Neural progenitor cell (in vitro differentiated cells): ENCODE data around the gene KDM6A. TPM values are rescaled to one million over a fixed set of nuclear protein-coding genes. Genes with fewer than 3 reads are reported as not detected.

Experiments
- DNase-seq: peaks from one replicate; pipeline ENCODE4 v3.0.0-alpha.2; 2016; ENCODE audit warnings: low spot score
- H2AFZ ChIP-seq: fragments of 200-600 bp; sonication (generic); replicated peaks from 2 replicates; pipeline ENCODE4 v1.6.1; 2016; ENCODE audit warnings: antibody characterized with exemption
- H3F3A ChIP-seq: fragments of 200-600 bp; sonication (generic); 2 replicates; pipeline ENCODE4 v1.6.1; 2016; ENCODE audit warnings: antibody characterized with exemption, low read depth
- H3K27ac ChIP-seq: fragments of 200-600 bp; sonication (generic); 2 replicates; pipeline ENCODE4 v1.5.1; 2016; ENCODE audit warnings: mild to moderate bottlenecking
- H3K27me3 ChIP-seq: fragments of 200-600 bp; sonication (generic); 2 replicates; pipeline ENCODE4 v1.6.1; 2016; ENCODE audit warnings: mild to moderate bottlenecking, moderate library complexity
- H3K36me3 ChIP-seq: fragments of 200-600 bp; sonication (generic); 2 replicates; pipeline ENCODE4 v1.5.1; 2016
- H3K4me1 ChIP-seq: fragments of 200-600 bp; sonication (generic); 2 replicates; pipeline ENCODE4 v1.6.1; 2016; ENCODE audit warnings: mixed run types
- H3K4me2 ChIP-seq: fragments of 200-600 bp; sonication (generic); 2 replicates; pipeline ENCODE4 v1.6.1; 2016
- H3K4me3 ChIP-seq: fragments of 200-600 bp; sonication (generic); 2 replicates; pipeline ENCODE4 v1.5.1; 2016
- H3K79me2 ChIP-seq: fragments of 200-600 bp; sonication (generic); 2 replicates; pipeline ENCODE4 v1.6.1; 2016; ENCODE audit warnings: low read depth
- H3K9ac ChIP-seq: fragments of 200-600 bp; sonication (generic); 2 replicates; pipeline ENCODE4 v1.6.1; 2016
- H3K9me3 ChIP-seq: fragments of 200-600 bp; sonication (generic); 2 replicates; pipeline ENCODE4 v1.5.1; 2016; ENCODE audit warnings: low read depth
- H4K20me1 ChIP-seq: fragments of 200-600 bp; sonication (generic); 2 replicates; pipeline ENCODE4 v1.6.1; 2016; ENCODE audit warnings: low read depth
- H3K27ac Mint-ChIP-seq: 3 replicates; pipeline ENCODE4 v1.8.0; 2021; ENCODE audit warnings: mixed read lengths
- H3K27me3 Mint-ChIP-seq: 2 replicates; pipeline ENCODE4 v1.8.0; 2022; ENCODE audit warnings: low read depth, mild to moderate bottlenecking, inconsistent platforms, moderate library complexity, mixed read lengths; ENCODE audit not compliant: insufficient read depth
- H3K36me3 Mint-ChIP-seq: 3 replicates; pipeline ENCODE4 v1.8.0; 2021; ENCODE audit warnings: mixed read lengths
- H3K4me1 Mint-ChIP-seq: 3 replicates; pipeline ENCODE4 v1.8.0; 2021; ENCODE audit warnings: mixed read lengths
- H3K4me3 Mint-ChIP-seq: 3 replicates; pipeline ENCODE4 v1.8.0; 2021; ENCODE audit warnings: mild to moderate bottlenecking, moderate library complexity, mixed read lengths
- H3K9me3 Mint-ChIP-seq: 3 replicates; pipeline ENCODE4 v1.8.0; 2020; ENCODE audit warnings: mixed read lengths
- EZH2 ChIP-seq: fragments of 200-600 bp; sonication (generic); IDR thresholded peaks from 2 replicates; pipeline ENCODE4 v1.6.1; 2017; ENCODE audit warnings: antibody characterized with exemption, mild to moderate bottlenecking, moderate library complexity
- EZH2phosphoT487 ChIP-seq: fragments of 200-600 bp; sonication (generic); IDR thresholded peaks from 2 replicates; pipeline ENCODE4 v1.6.1; 2017; ENCODE audit warnings: antibody characterized with exemption
- total RNA-seq: library from RNA; depleted of rRNA; stranded (reverse); fragments of >200 nt; gene quantifications from 2 replicates; pipeline ENCODE4 v1.2.3, GENCODE V29; 2015; ENCODE audit warnings: low replicate concordance
- TF ChIP-seq, protein P1 (sequence below): fragments of 200-600 bp; sonication (generic); IDR thresholded peaks from 2 replicates; pipeline ENCODE4 v1.5.1; 2017; ENCODE audit warnings: antibody characterized with exemption, mild to moderate bottlenecking

Gene KDM6A
- total RNA-seq, 1 donor from 2014 or later, result 56.2 TPM

- no peak overlapping the region for H2AFZ ChIP-seq
- H3K79me2 ChIP-seq, result peaks cover 98% of the 10 kb centered on the region
- no peak for TF ChIP-seq EZH2
- no peak for TF ChIP-seq EZH2phosphoT487
- TF ChIP-seq, protein P1, sequence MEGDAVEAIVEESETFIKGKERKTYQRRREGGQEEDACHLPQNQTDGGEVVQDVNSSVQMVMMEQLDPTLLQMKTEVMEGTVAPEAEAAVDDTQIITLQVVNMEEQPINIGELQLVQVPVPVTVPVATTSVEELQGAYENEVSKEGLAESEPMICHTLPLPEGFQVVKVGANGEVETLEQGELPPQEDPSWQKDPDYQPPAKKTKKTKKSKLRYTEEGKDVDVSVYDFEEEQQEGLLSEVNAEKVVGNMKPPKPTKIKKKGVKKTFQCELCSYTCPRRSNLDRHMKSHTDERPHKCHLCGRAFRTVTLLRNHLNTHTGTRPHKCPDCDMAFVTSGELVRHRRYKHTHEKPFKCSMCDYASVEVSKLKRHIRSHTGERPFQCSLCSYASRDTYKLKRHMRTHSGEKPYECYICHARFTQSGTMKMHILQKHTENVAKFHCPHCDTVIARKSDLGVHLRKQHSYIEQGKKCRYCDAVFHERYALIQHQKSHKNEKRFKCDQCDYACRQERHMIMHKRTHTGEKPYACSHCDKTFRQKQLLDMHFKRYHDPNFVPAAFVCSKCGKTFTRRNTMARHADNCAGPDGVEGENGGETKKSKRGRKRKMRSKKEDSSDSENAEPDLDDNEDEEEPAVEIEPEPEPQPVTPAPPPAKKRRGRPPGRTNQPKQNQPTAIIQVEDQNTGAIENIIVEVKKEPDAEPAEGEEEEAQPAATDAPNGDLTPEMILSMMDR, result no peak
- H3K36me3 ChIP-seq, result no peaks in the 10 kb centered on the region
- H4K20me1 ChIP-seq, result no peaks in the 10 kb centered on the region
- Mint-ChIP-seq H3K27ac (no peak overlapping the region), H3K27me3 (no peaks in the 10 kb centered on the region), H3K36me3 (peaks cover 9% of the 10 kb centered on the region), H3K9me3 (peaks cover 15% of the 10 kb centered on the region), H3K4me1 (no peaks in the 10 kb centered on the region), H3K4me3 (no peak overlapping the region)
- H3K27ac ChIP-seq, result no peak overlapping the region
- no peak for DNase-seq
- no peak overlapping the region for H3K4me2 ChIP-seq
- peaks cover 12% of the 10 kb centered on the region for H3K9me3 ChIP-seq
- peaks cover 13% of the 10 kb centered on the region for H3K4me1 ChIP-seq
- no peak overlapping the region for H3K9ac ChIP-seq
- no peaks in the 10 kb centered on the region for H3K27me3 ChIP-seq
- H3K4me3 ChIP-seq, result no peak overlapping the region
- H3F3A ChIP-seq, result no peaks in the 10 kb centered on the region
Observed at GRCh38 chrX:44978976-44979375, 106.0 kb downstream of the KDM6A start.

GRCh38 chrX:44980403-44980802, 107.4 kb downstream of the KDM6A start:
- H3F3A ChIP-seq, result no peaks in the 10 kb centered on the region
- no peaks in the 10 kb centered on the region for H3K36me3 ChIP-seq
- Mint-ChIP-seq H3K9me3 (peaks cover 17% of the 10 kb centered on the region), H3K36me3 (peaks cover 6% of the 10 kb centered on the region), H3K4me3 (no peak overlapping the region), H3K27me3 (no peaks in the 10 kb centered on the region), H3K27ac (no peak overlapping the region), H3K4me1 (no peaks in the 10 kb centered on the region)
- peaks cover 12% of the 10 kb centered on the region for H3K9me3 ChIP-seq
- peaks cover 95% of the 10 kb centered on the region for H3K79me2 ChIP-seq
- H4K20me1 ChIP-seq, result no peaks in the 10 kb centered on the region
- peaks cover 4% of the 10 kb centered on the region for H3K4me1 ChIP-seq
- H3K27me3 ChIP-seq, result no peaks in the 10 kb centered on the region
- TF ChIP-seq EZH2 (no peak), EZH2phosphoT487 (no peak)
- TF ChIP-seq, protein P1, result no peak
- no peak overlapping the region for H2AFZ ChIP-seq
- no peak overlapping the region for H3K27ac ChIP-seq
- H3K4me3 ChIP-seq, result no peak overlapping the region
- no peak overlapping the region for H3K4me2 ChIP-seq
- no peak for DNase-seq
- no peak overlapping the region for H3K9ac ChIP-seq

DNA sequence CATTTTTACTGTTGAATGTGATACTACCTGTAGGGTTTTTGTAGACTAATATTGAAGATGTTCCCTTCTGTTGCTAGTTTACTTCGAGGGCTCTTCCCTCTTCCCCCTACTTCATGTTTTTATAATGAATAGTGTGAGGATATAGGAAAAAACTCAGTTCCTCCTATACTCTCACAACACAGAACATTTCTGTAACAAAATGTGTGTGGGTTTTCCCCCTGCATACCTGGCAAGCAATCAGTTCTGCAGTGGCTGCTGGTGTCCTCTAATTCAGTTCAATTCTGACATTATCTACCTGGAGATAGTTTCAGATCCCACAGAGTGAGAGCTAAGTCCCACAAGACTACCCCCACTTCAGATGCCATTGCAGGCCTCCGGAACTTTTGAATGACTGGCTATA, 107.9 kb downstream of the KDM6A start:
- Histone ChIP-seq H3F3A (no peaks in the 10 kb centered on the region), H4K20me1 (no peaks in the 10 kb centered on the region), H3K36me3 (no peaks in the 10 kb centered on the region), H3K9ac (no peak overlapping the region), H3K27ac (no peak overlapping the region), H2AFZ (no peak overlapping the region), H3K4me1 (no peaks in the 10 kb centered on the region), H3K4me3 (no peak overlapping the region), H3K9me3 (peaks cover 15% of the 10 kb centered on the region), H3K27me3 (no peaks in the 10 kb centered on the region), H3K79me2 (peaks cover 94% of the 10 kb centered on the region), H3K4me2 (no peak overlapping the region)
- Mint-ChIP-seq H3K4me1 (no peaks in the 10 kb centered on the region), H3K4me3 (no peak overlapping the region), H3K27ac (no peak overlapping the region), H3K36me3 (peaks cover 6% of the 10 kb centered on the region), H3K9me3 (peaks cover 19% of the 10 kb centered on the region), H3K27me3 (no peaks in the 10 kb centered on the region)
- no peak for TF ChIP-seq EZH2phosphoT487
- TF ChIP-seq EZH2, result no peak
- TF ChIP-seq, protein P1, result no peak
- no peak for DNase-seq
